Left ventricle myocardium inferior (tissue), 1 donor: ENCODE data around the gene OR8U1. TPM values are rescaled to one million over a fixed set of nuclear protein-coding genes. Genes with fewer than 3 reads are reported as not detected.

ENCODE experiments used
- DNase-seq: peaks from one replicate; pipeline ENCODE4 v3.0.0-alpha.2; 2020
- H3K27ac ChIP-seq: fragments of 200-600 bp; replicated peaks from 2 replicates; pipeline ENCODE4 v1.8.0; 2021
- H3K27me3 ChIP-seq: fragments of 200-600 bp; 2 replicates; pipeline ENCODE4 v1.8.0; 2021; ENCODE audit warnings: low read depth
- H3K36me3 ChIP-seq: fragments of 200-600 bp; 2 replicates; pipeline ENCODE4 v1.8.0; 2021
- H3K4me1 ChIP-seq: fragments of 200-600 bp; 2 replicates; pipeline ENCODE4 v1.8.0; 2021
- H3K4me3 ChIP-seq: fragments of 200-600 bp; 2 replicates; pipeline ENCODE4 v1.8.0; 2021; ENCODE audit warnings: mild to moderate bottlenecking, moderate library complexity
- H3K9me3 ChIP-seq: fragments of 200-600 bp; replicated peaks from 2 replicates; pipeline ENCODE4 v1.8.0; 2021
- intact Hi-C: fragments of 100-400 bp; cut with micrococcal nuclease; formaldehyde crosslinking; loops from one replicate; pipeline ENCODE4 v1.11.0; 2022
- total RNA-seq: library from RNA; stranded (reverse); fragmentation: NEBNext Ultra II Directional; extraction: Animal tissue kit (Norgen Biotek cat#: 25700); gene quantifications from one replicate; pipeline ENCODE4 v1.2.1, GENCODE V29; 2021
- TF ChIP-seq, protein P1 (sequence below): fragments of 200-600 bp; IDR thresholded peaks from 2 replicates; pipeline ENCODE4 v1.8.0; 2021; ENCODE audit warnings: antibody characterized with exemption, mild to moderate bottlenecking, borderline replicate concordance
- donor health status: DM: no; HTN: yes; CAD: no; lungs with severe emphysema.

The OR8U1 gene
- total RNA-seq, 1 donor from 2014 or later = not detected

GRCh38 chr11:56410801-56411200 lies 35.4 kb downstream of the OR8U1 start:
- intact Hi-C loops = no loop called here
- Histone ChIP-seq H3K27ac (no peak overlapping the region), H3K27me3 (no peaks in the 10 kb centered on the region), H3K4me1 (no peaks in the 10 kb centered on the region), H3K36me3 (no peaks in the 10 kb centered on the region), H3K9me3 (no peaks in the 10 kb centered on the region), H3K4me3 (no peak overlapping the region)
- TF ChIP-seq, protein P1, sequence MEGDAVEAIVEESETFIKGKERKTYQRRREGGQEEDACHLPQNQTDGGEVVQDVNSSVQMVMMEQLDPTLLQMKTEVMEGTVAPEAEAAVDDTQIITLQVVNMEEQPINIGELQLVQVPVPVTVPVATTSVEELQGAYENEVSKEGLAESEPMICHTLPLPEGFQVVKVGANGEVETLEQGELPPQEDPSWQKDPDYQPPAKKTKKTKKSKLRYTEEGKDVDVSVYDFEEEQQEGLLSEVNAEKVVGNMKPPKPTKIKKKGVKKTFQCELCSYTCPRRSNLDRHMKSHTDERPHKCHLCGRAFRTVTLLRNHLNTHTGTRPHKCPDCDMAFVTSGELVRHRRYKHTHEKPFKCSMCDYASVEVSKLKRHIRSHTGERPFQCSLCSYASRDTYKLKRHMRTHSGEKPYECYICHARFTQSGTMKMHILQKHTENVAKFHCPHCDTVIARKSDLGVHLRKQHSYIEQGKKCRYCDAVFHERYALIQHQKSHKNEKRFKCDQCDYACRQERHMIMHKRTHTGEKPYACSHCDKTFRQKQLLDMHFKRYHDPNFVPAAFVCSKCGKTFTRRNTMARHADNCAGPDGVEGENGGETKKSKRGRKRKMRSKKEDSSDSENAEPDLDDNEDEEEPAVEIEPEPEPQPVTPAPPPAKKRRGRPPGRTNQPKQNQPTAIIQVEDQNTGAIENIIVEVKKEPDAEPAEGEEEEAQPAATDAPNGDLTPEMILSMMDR = no peak
- DNase-seq = no peak

DNA sequence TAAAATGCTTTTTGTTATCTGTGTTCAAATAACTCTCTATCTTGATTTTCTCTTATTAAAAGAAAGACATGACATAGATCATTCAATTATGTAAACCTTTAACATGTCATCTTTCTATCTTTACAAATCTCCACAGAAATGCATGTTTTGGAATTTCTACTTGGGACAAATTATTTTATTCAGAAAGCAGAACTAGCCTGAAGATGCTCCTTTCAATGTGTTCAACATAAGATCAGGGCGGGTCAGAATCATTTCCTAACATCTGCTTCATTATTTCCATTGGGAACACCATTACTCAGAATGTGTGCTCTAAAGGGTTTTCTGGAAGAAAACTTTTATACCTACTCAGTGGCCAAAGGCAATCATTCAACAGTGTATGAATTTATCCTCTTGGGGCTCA lies 37.0 kb downstream of the OR8U1 start, which contains the start of gene OR5AL1:
Gene OR5AL1, plus strand, starts transcription at position 301 of the 400 bp plus-strand sequence.
- no peaks in the 10 kb centered on the region for H3K4me1 ChIP-seq
- no peak for DNase-seq
- H3K36me3 ChIP-seq = no peaks in the 10 kb centered on the region
- H3K27me3 ChIP-seq = no peaks in the 10 kb centered on the region
- H3K9me3 ChIP-seq = no peaks in the 10 kb centered on the region
- TF ChIP-seq, protein P1 = no peak
- no peak within 1 kb of the TSS for H3K4me3 ChIP-seq
- intact Hi-C loops = no loop called here
- no peak within 1 kb of the TSS for H3K27ac ChIP-seq

Other genes with a start within 250 kb of the OR8U1 start
- gene OR8J3, start 235.4 kb upstream of the OR8U1 start, total RNA-seq = not detected
- gene OR8K5, start 215.3 kb upstream of the OR8U1 start, total RNA-seq = not detected
- not detected for gene OR5J2, start 199.0 kb upstream of the OR8U1 start, total RNA-seq
- not detected for gene OR5T2, start 141.4 kb upstream of the OR8U1 start, total RNA-seq
- gene OR5T3, start 123.4 kb upstream of the OR8U1 start, total RNA-seq = not detected
- not detected for gene OR5T1, start 101.5 kb upstream of the OR8U1 start, total RNA-seq
- not detected for gene OR8H1, start 83.4 kb upstream of the OR8U1 start, total RNA-seq
- not detected for gene OR8K3, start 60.5 kb upstream of the OR8U1 start, total RNA-seq
- gene OR8K1, start 29.6 kb upstream of the OR8U1 start, total RNA-seq = not detected
- not detected for gene OR8J1, start 21.3 kb upstream of the OR8U1 start, total RNA-seq
- not detected for gene OR5AL1, start 37.1 kb downstream of the OR8U1 start, total RNA-seq
- gene OR5M3, start 97.7 kb downstream of the OR8U1 start, total RNA-seq = not detected
- not detected for gene OR5M8, start 115.7 kb downstream of the OR8U1 start, total RNA-seq
- gene OR5M11, start 167.6 kb downstream of the OR8U1 start, total RNA-seq = not detected
- gene OR5M10, start 202.1 kb downstream of the OR8U1 start, total RNA-seq = not detected
- gene OR5M1, start 239.2 kb downstream of the OR8U1 start, total RNA-seq = not detected